Astrocyte of the cerebellum (primary cell): ENCODE data around the gene RASSF8.

Experiments
- DNase-seq: peaks from one replicate; pipeline ENCODE4 v3.0.0-alpha.2; 2011; ENCODE audit warnings: low read depth
- H3K4me3 ChIP-seq: 2 replicates; pipeline ENCODE4 v1.5.1; 2011; ENCODE audit warnings: mild to moderate bottlenecking, low read depth, low read length, moderate library complexity
- in situ Hi-C: cut with HindIII; loops from 2 replicates; pipeline ENCODE4 v1.10.0; 2017; ENCODE audit warnings: low sequenced_read_pairs
- TF ChIP-seq, protein P1 (sequence below): IDR thresholded peaks from 2 replicates; pipeline ENCODE4 v1.5.1; 2012; ENCODE audit warnings: low read length, low read depth, moderate library complexity, mild to moderate bottlenecking; ENCODE audit errors: missing control alignments

The RASSF8 gene

DNA sequence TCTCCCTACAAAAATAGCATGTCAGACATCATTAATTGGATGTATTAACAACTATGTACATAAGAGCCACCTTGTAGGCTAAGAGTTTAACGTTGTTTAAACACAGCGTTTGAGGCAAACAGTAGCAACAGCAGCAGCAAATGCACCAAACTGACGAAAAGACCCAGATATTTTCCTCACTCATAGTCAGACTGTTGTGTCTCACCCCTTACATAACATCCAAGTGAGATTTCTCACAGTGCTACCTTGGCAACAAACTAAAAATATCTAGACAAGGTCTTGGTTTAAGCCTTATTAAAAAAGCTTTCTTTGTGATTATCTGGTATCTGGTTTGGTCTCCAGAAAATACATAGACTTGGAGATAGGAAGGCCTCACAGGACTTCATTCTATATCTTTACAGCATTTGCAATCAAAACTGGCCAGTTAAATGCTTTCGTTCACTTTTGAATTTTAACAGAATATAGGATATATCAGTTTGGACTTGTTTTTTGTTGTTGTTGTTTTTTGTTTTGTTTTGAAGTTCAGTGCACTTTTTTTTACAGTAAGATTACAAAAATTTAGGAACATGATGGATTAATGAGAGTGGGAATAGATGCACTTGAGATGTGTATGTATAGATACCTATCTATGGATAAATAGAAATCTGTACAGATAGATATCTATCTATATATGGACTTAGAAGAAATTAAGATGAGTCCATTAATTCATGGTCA is 162.2 kb downstream of the RASSF8 start:
- TF ChIP-seq, protein P1, sequence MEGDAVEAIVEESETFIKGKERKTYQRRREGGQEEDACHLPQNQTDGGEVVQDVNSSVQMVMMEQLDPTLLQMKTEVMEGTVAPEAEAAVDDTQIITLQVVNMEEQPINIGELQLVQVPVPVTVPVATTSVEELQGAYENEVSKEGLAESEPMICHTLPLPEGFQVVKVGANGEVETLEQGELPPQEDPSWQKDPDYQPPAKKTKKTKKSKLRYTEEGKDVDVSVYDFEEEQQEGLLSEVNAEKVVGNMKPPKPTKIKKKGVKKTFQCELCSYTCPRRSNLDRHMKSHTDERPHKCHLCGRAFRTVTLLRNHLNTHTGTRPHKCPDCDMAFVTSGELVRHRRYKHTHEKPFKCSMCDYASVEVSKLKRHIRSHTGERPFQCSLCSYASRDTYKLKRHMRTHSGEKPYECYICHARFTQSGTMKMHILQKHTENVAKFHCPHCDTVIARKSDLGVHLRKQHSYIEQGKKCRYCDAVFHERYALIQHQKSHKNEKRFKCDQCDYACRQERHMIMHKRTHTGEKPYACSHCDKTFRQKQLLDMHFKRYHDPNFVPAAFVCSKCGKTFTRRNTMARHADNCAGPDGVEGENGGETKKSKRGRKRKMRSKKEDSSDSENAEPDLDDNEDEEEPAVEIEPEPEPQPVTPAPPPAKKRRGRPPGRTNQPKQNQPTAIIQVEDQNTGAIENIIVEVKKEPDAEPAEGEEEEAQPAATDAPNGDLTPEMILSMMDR: no peak
- in situ Hi-C loops: loop anchor here (25.0 kb wide), 1 partner anchor 517 kb away; no protein-coding TSS in a partner anchor
- H3K4me3 ChIP-seq: no peak overlapping the region
- no peak for DNase-seq

- TF ChIP-seq, protein P1: no peak
- DNase-seq: no peak
- peak overlapping the region; percentile 66 for H3K4me3 ChIP-seq
- in situ Hi-C loops: loop anchor here (25.0 kb wide), 1 partner anchor 516 kb away; no protein-coding TSS in a partner anchor
These were observed 163.0 kb downstream of the RASSF8 start for GRCh38 chr12:26121323-26122060.

GRCh38 chr12:26122061-26122680 is 163.7 kb downstream of the RASSF8 start:
- H3K4me3 ChIP-seq: peak overlapping the region; percentile 66
- TF ChIP-seq, protein P1: no peak
- in situ Hi-C loops: loop anchor here (25.0 kb wide), 1 partner anchor 515 kb away; no protein-coding TSS in a partner anchor
- no peak for DNase-seq

- DNase-seq: peak; percentile 67
- peak overlapping the region; percentile 66 for H3K4me3 ChIP-seq
- TF ChIP-seq, protein P1: peak; percentile 41
- in situ Hi-C loops: loop anchor here (25.0 kb wide), 1 partner anchor 514 kb away; no protein-coding TSS in a partner anchor
These were observed 164.4 kb downstream of the RASSF8 start for GRCh38 chr12:26122681-26123481.

GRCh38 chr12:26123482-26123980 is 165.0 kb downstream of the RASSF8 start:
- TF ChIP-seq, protein P1: no peak
- H3K4me3 ChIP-seq: peak overlapping the region; percentile 66
- DNase-seq: no peak
- in situ Hi-C loops: loop anchor here (25.0 kb wide), 1 partner anchor 514 kb away; no protein-coding TSS in a partner anchor
